ENCODE measurements around the gene ELAVL1.
"Not testable (repeated sequence)": the region's sequence is repeated elsewhere in the genome, so short reads cannot be mapped to it uniquely, and the experiment has no call there.

Gene ELAVL1

DNA sequence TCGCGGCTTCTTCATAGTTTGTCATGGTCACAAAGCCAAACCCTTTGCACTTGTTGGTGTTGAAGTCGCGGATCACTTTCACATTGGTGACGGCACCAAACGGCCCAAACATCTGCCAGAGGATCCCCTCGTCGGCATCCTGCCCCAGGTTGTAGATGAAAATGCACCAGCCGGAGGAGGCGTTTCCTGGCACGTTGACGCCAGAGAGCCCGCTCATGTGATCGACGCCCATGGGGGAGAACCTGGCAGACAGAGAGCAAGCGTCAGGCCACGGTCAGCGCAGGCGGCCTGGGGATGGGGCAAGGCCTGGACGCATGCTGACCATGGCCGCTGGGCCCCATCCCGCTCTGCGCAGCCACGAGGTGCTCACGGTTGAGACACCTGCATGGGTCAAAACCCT, 41.9 kb downstream of the ELAVL1 start:
- Histone ChIP-seq H2BK120ac (ENCODE audit: low read depth, low read length) (no peak overlapping the region), H3K4me2 (ENCODE audit: low read length) (no peak overlapping the region), H2AK5ac (ENCODE audit: low read length) (no peak overlapping the region), H3K36me3 (ENCODE audit: control insufficient read depth, insufficient read depth, low read length) (peaks cover 12% of the 10 kb centered on the region), H3K18ac (ENCODE audit: low read length) (no peak overlapping the region), H3K56ac (ENCODE audit: low read length) (no peak overlapping the region), H3K23ac (ENCODE audit: low read length) (no peak overlapping the region), H2BK5ac (ENCODE audit: low read length) (no peak overlapping the region), H2BK15ac (replicated peaks; ENCODE audit: low read depth) (no peak overlapping the region), H3K27me3 (ENCODE audit: insufficient read depth, low read length, poor library complexity) (no peaks in the 10 kb centered on the region), H3K4ac (ENCODE audit: low read depth, low read length) (no peak overlapping the region), H3K4me3 (ENCODE audit: low read length) (no peak overlapping the region), H3K4me1 (ENCODE audit: control insufficient read depth, low read depth, low read length) (no peaks in the 10 kb centered on the region), H3K79me1 (ENCODE audit: low read length) (no peaks in the 10 kb centered on the region), H3K27ac (ENCODE audit: low read depth, low read length) (no peak overlapping the region), H4K5ac (ENCODE audit: low read length) (no peak overlapping the region), H4K8ac (ENCODE audit: low read depth, low read length) (no peak overlapping the region), H3K9ac (ENCODE audit: low read length) (no peak overlapping the region), H3K79me2 (ENCODE audit: control insufficient read depth, insufficient read depth, low read length) (no peaks in the 10 kb centered on the region)
- no CpG with 5 or more reads among the region's 25 CpGs for WGBS (ENCODE audit: extremely low coverage, insufficient coverage, low lambda C conversion rate)
- DNase-seq: no peak

DNA sequence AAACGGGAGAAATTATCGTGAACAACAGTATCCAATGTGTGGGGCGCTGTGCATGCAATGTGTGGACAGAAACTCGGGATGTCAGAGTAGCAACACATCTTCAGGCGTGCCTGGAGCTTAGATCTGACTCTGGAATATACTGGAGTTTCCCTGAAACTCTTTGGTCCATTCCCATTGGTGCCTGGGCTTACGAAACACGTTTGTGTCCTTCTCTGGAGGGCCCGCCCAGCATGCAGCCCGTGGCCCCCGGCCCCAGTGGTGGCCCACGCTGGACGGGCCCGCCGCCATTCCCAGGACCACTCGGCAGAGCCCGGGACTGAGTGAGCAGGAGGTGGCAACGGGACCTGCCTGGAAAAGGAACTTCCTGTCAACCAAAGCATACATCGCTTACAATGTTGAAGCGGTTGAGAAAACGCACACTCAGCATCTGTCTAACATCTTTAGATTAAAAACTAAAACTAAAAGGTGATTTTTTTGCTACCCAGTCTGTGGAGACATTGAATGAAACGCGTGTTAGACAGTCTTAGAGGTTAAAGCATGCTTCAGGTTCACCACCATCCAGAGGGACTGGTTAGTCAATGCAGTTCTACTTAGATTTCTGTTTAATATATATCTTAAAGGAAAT, 42.7 kb downstream of the ELAVL1 start:
- no peak for DNase-seq
- Histone ChIP-seq H3K27ac (ENCODE audit: low read depth, low read length) (no peak overlapping the region), H3K9ac (ENCODE audit: low read length) (no peak overlapping the region), H2BK15ac (replicated peaks; ENCODE audit: low read depth) (no peak overlapping the region), H4K5ac (ENCODE audit: low read length) (no peak overlapping the region), H3K27me3 (ENCODE audit: insufficient read depth, low read length, poor library complexity) (no peaks in the 10 kb centered on the region), H3K4me3 (ENCODE audit: low read length) (no peak overlapping the region), H3K56ac (ENCODE audit: low read length) (no peak overlapping the region), H3K79me2 (ENCODE audit: control insufficient read depth, insufficient read depth, low read length) (no peaks in the 10 kb centered on the region), H2BK120ac (ENCODE audit: low read depth, low read length) (no peak overlapping the region), H3K4me1 (ENCODE audit: control insufficient read depth, low read depth, low read length) (no peaks in the 10 kb centered on the region), H3K4me2 (ENCODE audit: low read length) (no peak overlapping the region), H2BK5ac (ENCODE audit: low read length) (no peak overlapping the region), H3K18ac (ENCODE audit: low read length) (no peak overlapping the region), H3K4ac (ENCODE audit: low read depth, low read length) (no peak overlapping the region), H4K8ac (ENCODE audit: low read depth, low read length) (no peak overlapping the region), H3K79me1 (ENCODE audit: low read length) (no peaks in the 10 kb centered on the region), H2AK5ac (ENCODE audit: low read length) (no peak overlapping the region), H3K23ac (ENCODE audit: low read length) (no peak overlapping the region), H3K36me3 (ENCODE audit: control insufficient read depth, insufficient read depth, low read length) (peaks cover 12% of the 10 kb centered on the region)
- no CpG with 5 or more reads among the region's 22 CpGs for WGBS (ENCODE audit: extremely low coverage, insufficient coverage, low lambda C conversion rate)

DNA sequence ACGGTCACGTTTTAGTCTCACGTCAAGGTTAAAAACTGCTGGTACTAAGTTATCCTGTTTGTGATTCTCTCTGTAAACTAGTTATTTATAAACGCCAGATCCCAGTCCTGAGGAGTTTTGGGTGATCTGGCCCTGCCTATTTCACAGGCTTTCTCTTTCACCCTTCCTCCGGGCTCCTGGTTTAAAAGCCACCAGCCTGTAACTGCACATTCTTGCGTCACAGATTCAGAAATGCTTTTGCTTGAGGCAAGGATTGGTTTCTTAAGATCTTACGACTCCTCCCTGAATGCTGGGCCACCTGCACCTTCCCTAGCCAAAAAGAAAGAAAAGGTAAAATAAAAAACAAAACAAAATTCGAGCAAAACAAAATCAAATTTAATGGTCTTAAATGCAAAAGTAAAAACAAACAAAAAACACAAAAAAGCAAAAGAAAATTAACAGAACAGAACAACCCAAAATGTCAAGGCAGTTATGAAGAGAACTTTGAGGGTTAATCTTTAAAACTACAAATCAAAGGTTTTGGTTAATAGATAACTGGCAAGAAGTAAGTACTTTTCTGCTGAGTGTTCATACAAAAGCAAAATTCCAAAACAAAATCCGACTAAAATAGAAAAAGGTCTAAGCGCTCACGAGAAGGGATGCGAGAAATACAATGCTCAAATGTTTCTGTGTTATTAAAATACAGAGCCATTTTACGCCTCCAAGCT, 43.4 kb downstream of the ELAVL1 start:
- peaks cover 10% of the 10 kb centered on the region for H3K36me3 ChIP-seq (ENCODE audit: control insufficient read depth, insufficient read depth, low read length)
- H2BK15ac ChIP-seq (replicated peaks; ENCODE audit: low read depth): no peak overlapping the region
- H2AK5ac ChIP-seq (ENCODE audit: low read length): no peak overlapping the region
- no CpG with 5 or more reads among the region's 13 CpGs for WGBS (ENCODE audit: extremely low coverage, insufficient coverage, low lambda C conversion rate)
- no peak overlapping the region for H3K23ac ChIP-seq (ENCODE audit: low read length)
- no peak overlapping the region for H3K27ac ChIP-seq (ENCODE audit: low read depth, low read length)
- no peak overlapping the region for H3K4ac ChIP-seq (ENCODE audit: low read depth, low read length)
- no peak for DNase-seq
- H3K79me2 ChIP-seq (ENCODE audit: control insufficient read depth, insufficient read depth, low read length): no peaks in the 10 kb centered on the region
- no peaks in the 10 kb centered on the region for H3K79me1 ChIP-seq (ENCODE audit: low read length)
- no peak overlapping the region for H4K8ac ChIP-seq (ENCODE audit: low read depth, low read length)
- no peak overlapping the region for H3K4me2 ChIP-seq (ENCODE audit: low read length)
- H3K4me1 ChIP-seq (ENCODE audit: control insufficient read depth, low read depth, low read length): no peaks in the 10 kb centered on the region
- H2BK5ac ChIP-seq (ENCODE audit: low read length): no peak overlapping the region
- no peak overlapping the region for H3K18ac ChIP-seq (ENCODE audit: low read length)
- no peak overlapping the region for H4K5ac ChIP-seq (ENCODE audit: low read length)
- H3K9ac ChIP-seq (ENCODE audit: low read length): no peak overlapping the region
- H2BK120ac ChIP-seq (ENCODE audit: low read depth, low read length): no peak overlapping the region
- no peaks in the 10 kb centered on the region for H3K27me3 ChIP-seq (ENCODE audit: insufficient read depth, low read length, poor library complexity)
- H3K4me3 ChIP-seq (ENCODE audit: low read length): no peak overlapping the region
- H3K56ac ChIP-seq (ENCODE audit: low read length): no peak overlapping the region

DNA sequence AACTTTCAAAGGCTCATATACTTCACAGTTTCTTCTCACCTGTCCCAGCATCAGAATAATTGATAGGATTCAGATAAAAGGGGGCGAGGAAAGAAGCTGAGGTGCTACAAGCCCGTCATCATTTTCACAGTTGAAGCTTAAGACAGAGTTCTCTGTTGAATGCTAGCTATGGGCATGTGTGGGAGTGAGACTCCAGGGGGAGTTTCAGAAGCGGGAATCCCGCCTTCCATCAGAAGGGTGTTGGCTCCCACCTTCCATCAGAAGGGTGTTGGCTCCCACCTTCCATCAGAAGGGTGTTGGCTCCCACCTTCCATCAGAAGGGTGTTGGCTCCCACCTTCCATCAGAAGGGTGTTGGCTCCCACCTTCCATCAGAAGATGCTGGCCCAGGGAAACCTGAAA, 44.4 kb downstream of the ELAVL1 start:
- H2AK5ac ChIP-seq (ENCODE audit: low read length); H3K23ac ChIP-seq (ENCODE audit: low read length); H3K4ac ChIP-seq (ENCODE audit: low read depth, low read length); H3K36me3 ChIP-seq (ENCODE audit: control insufficient read depth, insufficient read depth, low read length); H3K27ac ChIP-seq (ENCODE audit: low read depth, low read length); H3K27me3 ChIP-seq (ENCODE audit: insufficient read depth, low read length, poor library complexity); H3K4me3 ChIP-seq (ENCODE audit: low read length); H4K8ac ChIP-seq (ENCODE audit: low read depth, low read length); H3K18ac ChIP-seq (ENCODE audit: low read length); H3K4me1 ChIP-seq (ENCODE audit: control insufficient read depth, low read depth, low read length); H2BK5ac ChIP-seq (ENCODE audit: low read length); H3K9ac ChIP-seq (ENCODE audit: low read length); H3K79me1 ChIP-seq (ENCODE audit: low read length); H4K5ac ChIP-seq (ENCODE audit: low read length); H2BK120ac ChIP-seq (ENCODE audit: low read depth, low read length); H2BK15ac ChIP-seq (replicated peaks; ENCODE audit: low read depth); H3K79me2 ChIP-seq (ENCODE audit: control insufficient read depth, insufficient read depth, low read length); H3K56ac ChIP-seq (ENCODE audit: low read length); H3K4me2 ChIP-seq (ENCODE audit: low read length); DNase-seq: not testable (repeated sequence)
- WGBS (ENCODE audit: extremely low coverage, insufficient coverage, low lambda C conversion rate): no CpG with 5 or more reads among the region's 4 CpGs

DNA sequence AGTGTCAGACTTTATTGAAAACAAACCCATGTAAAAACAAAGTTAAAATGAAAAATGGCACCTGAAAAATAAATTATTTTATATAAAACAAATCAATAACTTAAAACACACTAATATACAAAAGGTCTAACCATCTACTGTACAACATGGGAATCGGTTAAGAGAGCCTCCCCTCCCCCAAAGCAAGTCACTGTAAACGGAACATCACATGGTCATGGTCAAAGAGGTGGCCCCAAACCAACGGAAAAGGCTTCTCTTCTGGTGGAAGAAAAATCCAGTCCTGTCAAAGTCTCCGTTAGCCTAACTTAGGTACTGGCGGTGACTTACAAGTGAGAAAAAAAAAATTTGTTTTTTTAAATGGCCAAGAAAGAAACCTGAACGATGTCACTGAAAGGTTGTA, 46.2 kb downstream of the ELAVL1 start:
- DNase-seq: no peak
- Histone ChIP-seq H2BK15ac (replicated peaks; ENCODE audit: low read depth) (no peak overlapping the region), H3K79me1 (ENCODE audit: low read length) (no peaks in the 10 kb centered on the region), H3K4me2 (ENCODE audit: low read length) (no peak overlapping the region), H3K23ac (ENCODE audit: low read length) (no peak overlapping the region), H3K56ac (ENCODE audit: low read length) (no peak overlapping the region), H4K8ac (ENCODE audit: low read depth, low read length) (no peak overlapping the region), H2BK5ac (ENCODE audit: low read length) (no peak overlapping the region), H3K18ac (ENCODE audit: low read length) (no peak overlapping the region), H3K4me3 (ENCODE audit: low read length) (no peak overlapping the region), H3K4ac (ENCODE audit: low read depth, low read length) (no peak overlapping the region), H3K9ac (ENCODE audit: low read length) (no peak overlapping the region), H3K27me3 (ENCODE audit: insufficient read depth, low read length, poor library complexity) (no peaks in the 10 kb centered on the region), H3K79me2 (ENCODE audit: control insufficient read depth, insufficient read depth, low read length) (no peaks in the 10 kb centered on the region), H3K27ac (ENCODE audit: low read depth, low read length) (no peak overlapping the region), H4K5ac (ENCODE audit: low read length) (no peak overlapping the region), H2AK5ac (ENCODE audit: low read length) (no peak overlapping the region), H3K36me3 (ENCODE audit: control insufficient read depth, insufficient read depth, low read length) (peaks cover 3% of the 10 kb centered on the region), H3K4me1 (ENCODE audit: control insufficient read depth, low read depth, low read length) (no peaks in the 10 kb centered on the region), H2BK120ac (ENCODE audit: low read depth, low read length) (no peak overlapping the region)
- WGBS (ENCODE audit: extremely low coverage, insufficient coverage, low lambda C conversion rate): no CpG with 5 or more reads among the region's 6 CpGs

DNA sequence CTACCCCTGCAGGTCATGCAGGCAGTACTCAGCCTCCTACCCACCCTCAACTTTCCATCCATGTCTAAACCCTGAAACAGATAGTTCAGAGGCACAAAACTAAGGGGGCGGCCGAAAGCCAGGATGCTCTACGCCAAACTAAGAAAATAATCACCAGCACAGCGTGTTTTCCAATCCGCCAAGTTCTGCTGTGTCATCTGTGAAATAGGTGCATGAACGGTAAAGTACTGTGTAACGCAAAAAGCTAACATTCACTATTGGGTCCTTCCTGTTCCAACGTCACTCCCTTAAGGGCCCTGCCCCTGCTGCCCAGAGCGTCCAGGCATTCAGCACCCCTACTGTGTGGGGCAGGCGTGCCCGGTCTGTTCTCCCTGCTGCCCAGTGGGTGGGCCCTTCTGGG, 49.7 kb downstream of the ELAVL1 start:
- Histone ChIP-seq H3K27me3 (ENCODE audit: insufficient read depth, low read length, poor library complexity) (no peaks in the 10 kb centered on the region), H3K79me1 (ENCODE audit: low read length) (no peaks in the 10 kb centered on the region), H3K27ac (ENCODE audit: low read depth, low read length) (no peak overlapping the region), H3K4me3 (ENCODE audit: low read length) (no peak overlapping the region), H2BK120ac (ENCODE audit: low read depth, low read length) (no peak overlapping the region), H2BK5ac (ENCODE audit: low read length) (no peak overlapping the region), H3K4me1 (ENCODE audit: control insufficient read depth, low read depth, low read length) (no peaks in the 10 kb centered on the region), H4K5ac (ENCODE audit: low read length) (no peak overlapping the region), H3K23ac (ENCODE audit: low read length) (no peak overlapping the region), H4K8ac (ENCODE audit: low read depth, low read length) (no peak overlapping the region), H2AK5ac (ENCODE audit: low read length) (no peak overlapping the region), H3K79me2 (ENCODE audit: control insufficient read depth, insufficient read depth, low read length) (no peaks in the 10 kb centered on the region), H3K56ac (ENCODE audit: low read length) (no peak overlapping the region), H3K18ac (ENCODE audit: low read length) (no peak overlapping the region), H2BK15ac (replicated peaks; ENCODE audit: low read depth) (no peak overlapping the region), H3K36me3 (ENCODE audit: control insufficient read depth, insufficient read depth, low read length) (no peaks in the 10 kb centered on the region), H3K9ac (ENCODE audit: low read length) (no peak overlapping the region), H3K4ac (ENCODE audit: low read depth, low read length) (no peak overlapping the region), H3K4me2 (ENCODE audit: low read length) (no peak overlapping the region)
- no peak for DNase-seq
- no CpG with 5 or more reads among the region's 11 CpGs for WGBS (ENCODE audit: extremely low coverage, insufficient coverage, low lambda C conversion rate)

Measured in mesendoderm (in vitro differentiated cells).